GM19240 (cell line): ENCODE results near the gene RNF121.

Source experiments
- DNase-seq: peaks from one replicate; pipeline ENCODE4 v3.0.0; 2011; ENCODE audit warnings: low spot score; ENCODE audit not compliant: insufficient read length

RNF121 gene

DNA sequence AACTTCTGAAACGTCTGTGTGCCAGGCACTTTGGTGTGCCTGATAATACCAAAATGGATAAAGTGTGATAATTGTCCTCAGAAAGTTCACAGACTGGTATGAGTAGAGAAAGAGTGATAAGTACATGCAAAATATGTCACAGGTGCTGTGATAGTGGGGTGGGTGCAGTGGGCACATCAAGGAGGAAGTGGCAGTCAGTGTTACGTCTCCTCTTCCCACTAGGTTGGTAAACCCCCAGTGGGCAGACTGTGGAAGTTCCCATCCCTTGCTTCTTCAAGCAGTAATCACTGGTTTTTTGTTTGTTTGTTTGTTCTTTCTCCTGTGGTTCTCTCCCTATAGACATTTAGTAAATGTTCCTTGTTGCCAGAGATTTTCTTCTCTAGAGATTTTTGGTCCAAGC, 5.4 kb downstream of the RNF121 start:
- DNase-seq: no peak

DNA sequence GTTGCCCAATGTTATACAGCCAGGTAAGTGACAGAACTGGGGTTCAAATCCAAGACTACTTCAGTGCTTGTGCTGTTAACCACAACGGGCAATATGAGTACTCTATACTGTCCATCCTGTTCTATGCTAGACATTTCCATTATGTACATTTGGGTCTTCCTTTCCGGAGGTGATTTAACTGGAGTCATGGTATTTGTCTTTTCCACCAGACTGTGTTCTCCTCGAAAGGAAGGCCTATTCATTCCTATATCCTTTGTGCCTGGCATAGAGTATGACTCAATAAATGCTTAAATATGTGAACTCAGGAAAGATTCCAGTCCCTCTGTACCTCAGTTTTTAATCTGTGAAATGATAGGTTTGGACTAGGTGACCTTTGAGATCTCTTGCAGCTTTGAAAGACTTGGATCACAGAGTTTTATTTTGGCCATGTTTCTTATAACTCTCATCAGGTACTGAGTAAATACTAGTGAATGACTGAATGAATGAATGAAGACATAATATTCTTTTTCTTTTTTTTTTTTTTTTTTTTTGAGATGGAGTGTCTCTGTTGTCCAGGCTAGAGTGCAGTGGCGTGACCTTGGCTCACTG, 6.6 kb downstream of the RNF121 start:
- DNase-seq: no peak

DNA sequence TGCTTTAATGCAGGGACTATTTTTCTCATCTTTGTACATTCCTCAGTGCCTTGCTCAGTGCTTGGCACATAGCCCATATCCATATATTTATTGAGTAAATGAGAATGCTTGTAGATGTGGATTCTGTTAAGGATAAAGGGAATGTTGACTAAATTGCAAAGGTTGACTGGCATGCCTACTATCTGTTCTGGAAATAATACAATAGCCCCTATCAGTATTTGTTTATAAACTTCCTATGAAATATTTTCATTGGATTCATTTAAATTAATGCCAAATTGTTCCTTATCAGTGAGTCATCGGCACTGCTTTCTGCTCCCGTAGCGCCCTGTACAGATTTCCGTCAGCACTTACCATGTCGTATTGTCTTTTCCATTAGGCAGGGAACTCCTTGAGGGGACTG, 8.0 kb downstream of the RNF121 start:
- no peak for DNase-seq

DNA sequence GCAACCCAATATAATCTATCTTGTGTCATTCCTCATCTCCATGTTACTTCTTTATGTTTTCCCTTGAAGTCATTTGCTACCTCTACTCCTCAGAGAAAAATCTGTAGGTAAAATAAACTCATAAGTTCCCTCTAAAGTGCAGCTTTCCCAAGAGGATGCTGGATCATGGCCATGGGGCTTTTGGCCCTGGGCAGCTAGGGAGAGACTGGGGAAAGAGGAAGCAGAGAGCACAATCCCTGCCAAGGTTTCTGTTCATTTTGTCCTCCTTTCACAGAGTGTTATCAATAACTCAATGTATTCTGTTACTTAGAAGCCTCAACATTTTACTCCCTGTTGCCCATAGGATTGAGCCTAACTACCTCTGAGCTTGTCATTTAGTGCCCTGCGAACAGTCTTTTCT, 9.0 kb downstream of the RNF121 start:
- no peak for DNase-seq

DNA sequence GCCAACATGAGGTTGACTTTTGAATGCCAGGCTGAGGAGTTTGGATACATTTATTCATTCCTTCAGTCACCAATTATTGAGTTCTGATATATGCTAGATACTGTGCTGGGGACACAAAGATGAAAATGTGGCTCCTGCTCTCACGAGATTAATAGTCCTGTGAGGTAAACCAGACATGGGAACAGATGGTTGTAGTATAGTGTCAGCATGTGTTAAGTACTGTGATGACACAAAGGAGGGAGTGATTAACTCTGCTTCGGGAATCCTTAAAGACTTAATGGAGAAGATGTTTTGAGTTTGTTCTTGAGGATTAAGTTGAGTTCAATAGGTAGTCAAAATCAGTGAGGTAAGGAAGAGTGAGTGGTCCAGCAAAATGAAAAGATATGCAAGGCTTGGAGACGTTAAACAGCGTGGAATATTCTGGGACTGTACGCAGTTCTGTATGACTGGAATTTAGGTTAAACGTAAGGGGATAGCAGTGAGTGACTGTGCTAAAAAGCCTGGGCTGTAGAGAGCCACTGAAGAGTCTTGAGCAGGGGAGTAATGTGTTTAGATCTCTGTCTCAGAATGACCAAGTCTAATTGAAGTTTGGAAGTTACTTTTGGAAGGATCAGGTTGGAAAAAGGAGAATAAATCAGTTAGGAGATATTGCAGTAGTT, 11.8 kb downstream of the RNF121 start:
- no peak for DNase-seq

DNA sequence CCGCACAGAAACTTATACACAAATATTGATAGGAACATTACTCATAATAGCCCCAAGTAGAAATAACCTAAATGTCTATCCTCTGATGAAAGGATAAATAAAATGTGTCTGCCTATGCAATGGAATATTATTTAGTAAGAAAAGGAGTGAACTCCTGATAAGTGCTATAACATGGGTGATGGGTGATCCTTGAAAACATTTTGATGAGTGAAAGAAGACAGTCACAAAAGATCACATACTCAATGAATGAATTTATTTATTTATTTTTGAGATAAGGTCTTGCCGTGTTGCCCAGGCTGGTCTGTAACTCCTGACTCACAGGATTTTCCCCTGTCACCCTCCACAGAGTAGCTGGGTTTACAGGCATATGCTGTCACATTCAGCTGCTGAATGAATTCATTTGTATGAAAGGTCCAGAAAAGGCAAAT, 17.3 kb downstream of the RNF121 start:
- no peak for DNase-seq

DNA sequence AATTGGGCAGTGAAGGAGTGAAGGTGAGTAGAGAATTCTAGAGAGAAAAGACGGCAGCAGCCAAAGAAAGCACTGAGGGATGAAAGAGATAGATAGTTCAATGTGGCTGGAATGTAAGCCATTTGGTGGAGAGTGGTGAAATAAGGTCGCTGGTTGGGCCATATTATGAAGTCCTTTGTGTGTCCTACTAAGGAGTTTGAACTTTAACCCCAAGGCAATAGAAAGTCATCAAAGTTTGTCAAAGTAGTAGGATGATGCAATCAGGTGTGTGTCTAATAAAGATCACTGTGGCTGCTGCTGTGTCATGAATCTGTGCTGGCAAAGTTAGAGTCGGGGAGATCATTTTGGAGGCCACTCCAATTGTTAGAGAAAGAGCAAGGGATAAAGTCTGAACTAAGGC, 18.7 kb downstream of the RNF121 start:
- DNase-seq: no peak

DNA sequence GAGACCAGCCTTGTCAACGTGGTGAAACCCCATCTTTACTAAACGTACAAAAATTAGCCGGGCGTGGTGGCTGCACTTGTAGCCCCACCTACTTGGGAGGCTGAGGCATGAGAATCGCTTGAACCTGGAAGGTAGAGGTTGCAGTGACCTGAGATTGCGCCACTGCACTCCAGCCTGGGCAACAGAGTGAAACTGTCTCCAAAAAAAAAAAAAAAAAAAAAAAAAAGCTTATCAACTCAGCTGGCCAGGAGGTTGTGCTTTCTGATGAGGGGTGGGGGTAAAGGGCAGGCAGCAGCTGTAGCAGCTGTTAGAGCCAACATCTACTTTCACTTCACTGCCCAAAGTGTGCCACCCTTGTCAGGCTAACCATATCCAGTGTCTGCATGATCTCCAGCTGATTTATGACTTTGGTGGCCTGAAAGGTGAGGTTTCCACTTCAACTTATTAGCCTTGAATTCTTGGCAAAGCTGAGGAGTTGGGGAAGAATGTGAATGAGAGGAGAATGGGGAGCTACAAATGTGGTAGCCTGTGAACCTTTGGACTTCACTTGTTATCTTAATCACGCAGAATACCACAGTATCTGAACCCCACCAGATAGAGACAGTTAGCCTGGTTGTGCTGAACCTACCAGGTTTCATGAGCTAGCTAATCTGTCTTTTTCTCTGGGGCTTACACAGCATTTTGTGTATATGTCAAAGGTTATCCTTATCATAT, 19.6 kb downstream of the RNF121 start:
- DNase-seq: no peak

DNA sequence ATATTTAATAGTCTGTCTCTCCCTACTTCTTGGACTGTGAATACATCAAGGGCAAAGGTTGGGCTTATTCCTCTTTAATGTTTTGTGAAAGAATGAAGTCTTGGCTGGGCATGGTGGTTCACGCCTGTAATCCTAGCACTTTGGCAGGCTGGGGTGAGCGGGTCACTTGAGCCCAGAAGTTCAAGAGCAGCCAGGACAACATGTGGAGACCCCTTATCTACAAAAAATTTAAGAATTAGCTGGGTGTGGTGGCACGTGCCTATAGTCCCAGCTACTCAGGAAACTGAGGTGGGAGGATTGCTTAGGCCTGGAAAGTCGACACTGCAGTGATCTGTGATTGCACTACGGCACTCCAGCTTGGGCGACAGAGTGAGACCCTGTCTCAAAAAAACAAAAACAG, 20.2 kb downstream of the RNF121 start:
- DNase-seq: no peak

DNA sequence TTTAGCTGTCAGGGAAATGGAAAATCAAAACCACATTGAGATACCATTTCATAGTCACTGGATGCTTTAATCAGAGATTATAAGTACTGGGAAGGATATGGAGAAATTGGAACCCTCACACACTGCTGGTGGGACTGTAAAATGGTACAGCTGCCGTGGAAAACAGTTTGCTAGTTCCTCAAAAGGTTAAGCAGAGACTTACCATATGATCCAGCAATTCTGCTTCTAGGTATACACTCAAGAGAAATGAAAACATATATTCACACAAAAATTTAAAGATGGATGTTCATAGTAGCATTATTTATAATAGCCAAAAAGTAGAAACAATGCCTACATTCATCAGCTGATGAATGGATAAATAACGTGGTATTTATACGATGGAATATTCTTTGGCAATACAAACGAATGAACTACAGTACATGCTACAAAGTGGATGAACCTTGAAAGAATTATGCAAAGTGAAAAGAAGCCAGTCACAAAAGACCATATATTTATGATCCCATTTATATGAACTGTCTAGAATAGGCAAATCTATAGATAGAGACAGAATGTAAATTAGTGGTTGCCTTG, 23.0 kb downstream of the RNF121 start:
- no peak for DNase-seq

DNA sequence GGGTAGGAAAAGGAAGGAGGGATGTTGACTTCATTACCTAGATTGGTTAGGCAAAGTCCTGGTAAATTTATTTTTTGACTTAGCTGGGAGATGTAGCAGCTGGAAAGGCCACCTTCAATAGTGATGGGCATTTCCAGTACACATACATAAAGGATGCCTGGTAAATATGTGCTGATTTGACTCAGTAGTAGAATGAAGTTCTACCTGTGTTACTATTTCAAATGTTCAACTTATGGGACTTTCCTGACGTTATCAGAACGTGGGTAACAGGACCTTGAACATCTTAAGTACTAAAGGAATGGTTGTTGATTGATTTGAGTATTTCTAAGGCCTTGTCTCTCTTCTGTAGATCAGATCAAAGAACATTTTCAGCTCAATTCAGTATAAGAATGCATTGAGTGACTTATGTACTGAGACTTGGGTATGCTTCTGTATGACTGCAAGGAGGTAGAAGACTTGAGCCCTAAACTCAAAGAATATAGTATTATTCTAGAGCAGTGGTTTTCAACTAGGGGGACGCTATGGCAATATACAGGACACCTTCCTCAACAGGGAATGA, 27.1 kb downstream of the RNF121 start:
- DNase-seq: no peak

DNA sequence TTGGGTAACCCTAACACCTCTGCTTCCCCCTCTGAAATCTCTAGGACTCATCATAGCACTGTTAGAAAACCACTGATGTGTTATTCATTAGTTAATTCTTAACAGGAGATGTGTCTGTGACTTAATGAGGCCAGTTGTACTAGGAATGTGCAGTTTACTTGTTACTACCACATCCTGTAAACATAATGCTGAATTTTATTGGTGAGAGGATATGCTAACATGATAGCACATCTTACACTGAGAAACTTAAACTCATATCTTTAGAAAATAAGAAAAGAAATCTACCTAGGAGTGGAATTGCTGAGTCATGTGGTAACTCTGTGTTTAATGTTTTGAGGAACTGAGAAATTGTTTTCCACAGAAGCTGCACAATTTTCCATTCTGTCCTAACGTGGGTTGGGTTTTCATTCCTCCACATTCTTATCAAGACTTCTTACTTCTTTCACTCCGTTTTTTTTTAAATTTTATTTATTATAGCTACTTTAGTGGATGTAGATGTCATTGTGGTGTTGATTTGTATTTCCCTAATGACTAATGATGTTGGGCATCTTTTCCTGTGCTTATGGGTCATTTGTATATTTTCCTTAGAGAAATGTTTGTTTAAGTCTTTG, 33.7 kb downstream of the RNF121 start:
- no peak for DNase-seq

DNA sequence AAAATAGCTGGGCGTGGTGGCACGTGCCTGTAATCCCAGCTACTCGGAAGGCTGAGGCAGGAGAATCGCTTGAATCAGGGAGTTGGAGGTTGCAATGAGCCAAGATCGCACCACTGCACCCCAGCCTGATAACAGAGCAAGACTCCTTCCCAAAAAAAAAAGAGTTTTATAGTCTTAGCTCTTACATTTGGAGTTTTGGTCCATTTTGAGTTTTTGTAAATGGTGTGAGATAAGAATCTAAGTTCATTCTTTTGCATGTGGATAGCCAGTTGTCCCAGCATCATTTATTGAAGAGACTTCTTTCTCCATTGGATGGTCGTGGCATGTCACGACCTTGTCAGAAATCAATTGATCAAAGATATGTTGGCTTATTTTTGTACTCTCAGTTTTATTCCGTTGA, 34.6 kb downstream of the RNF121 start:
- no peak for DNase-seq

DNA sequence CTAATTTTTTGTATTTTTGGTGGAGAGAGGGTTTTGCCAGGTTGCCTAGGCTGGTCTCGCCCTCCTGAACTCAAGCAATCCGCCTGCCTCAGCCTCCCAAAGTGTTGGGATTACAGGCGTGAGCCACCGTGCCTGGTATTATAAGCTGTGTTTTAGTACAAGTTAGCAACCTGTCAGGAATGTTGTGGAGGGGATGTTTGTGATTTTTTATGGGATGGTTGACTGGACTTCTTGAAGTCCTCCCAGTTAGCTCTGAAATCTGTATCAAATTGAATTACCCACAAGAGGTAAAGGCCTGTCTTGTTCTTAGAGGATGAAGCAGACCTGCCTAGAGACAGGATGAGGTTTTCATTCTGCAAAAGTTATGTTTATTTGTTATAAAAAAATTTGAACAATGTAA, 35.8 kb downstream of the RNF121 start:
- DNase-seq: no peak

DNA sequence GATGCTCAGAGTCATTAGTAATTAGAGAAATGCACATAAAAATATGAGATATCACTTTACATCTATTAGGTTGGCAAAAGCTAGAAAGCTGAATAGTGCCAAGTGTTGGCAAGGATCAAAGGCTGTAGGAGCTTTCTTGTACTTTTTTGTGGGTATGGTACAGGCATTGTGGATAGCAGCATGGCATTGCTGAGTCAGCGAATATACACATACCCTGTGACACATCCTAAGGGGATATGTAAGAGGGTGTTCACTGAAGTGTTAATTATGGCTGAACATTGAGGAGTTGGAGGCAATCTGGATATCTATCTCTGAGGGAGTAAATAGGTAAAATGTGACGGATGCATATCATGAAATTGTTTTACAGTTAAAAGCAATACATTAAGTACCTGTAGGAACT, 42.8 kb downstream of the RNF121 start:
- DNase-seq: no peak

DNA sequence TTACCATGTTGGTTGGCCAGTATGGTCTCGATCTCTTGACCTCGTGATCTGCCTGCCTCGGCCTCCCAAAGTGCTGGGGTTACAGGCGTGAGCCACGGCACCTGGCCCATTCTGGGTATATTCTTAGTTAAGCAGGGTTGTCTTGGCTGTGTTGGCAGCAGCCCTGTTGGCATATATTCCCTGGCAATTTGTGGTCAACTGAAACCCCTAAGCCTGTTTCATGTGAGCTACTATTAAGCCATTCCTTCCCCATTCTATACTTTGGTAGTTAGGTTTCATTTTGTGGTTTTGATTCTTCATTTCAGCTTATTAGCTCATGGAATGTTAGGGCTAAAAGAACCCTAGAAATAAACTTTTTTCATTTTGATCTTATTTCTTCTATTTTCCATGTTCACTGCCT, 47.7 kb downstream of the RNF121 start:
- no peak for DNase-seq

DNA sequence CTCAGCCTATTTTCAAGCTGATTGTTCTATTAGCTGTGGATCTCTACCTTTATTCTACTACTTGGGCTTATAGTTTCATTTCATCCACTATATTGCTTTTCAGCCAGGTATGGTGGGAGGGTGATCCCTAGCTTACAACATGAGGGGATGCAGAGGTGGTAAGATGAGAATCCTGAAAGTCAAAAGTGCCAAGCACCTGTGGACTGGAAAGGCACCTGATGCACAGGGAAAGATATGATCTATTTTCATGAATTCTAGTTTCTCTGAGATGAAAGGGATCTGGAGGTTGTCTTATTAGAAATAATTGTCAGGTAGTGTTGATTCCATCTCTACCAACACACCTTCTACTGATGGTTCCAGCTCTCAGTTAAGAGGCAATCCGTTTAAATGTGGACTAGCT, 48.2 kb downstream of the RNF121 start:
- no peak for DNase-seq

DNA sequence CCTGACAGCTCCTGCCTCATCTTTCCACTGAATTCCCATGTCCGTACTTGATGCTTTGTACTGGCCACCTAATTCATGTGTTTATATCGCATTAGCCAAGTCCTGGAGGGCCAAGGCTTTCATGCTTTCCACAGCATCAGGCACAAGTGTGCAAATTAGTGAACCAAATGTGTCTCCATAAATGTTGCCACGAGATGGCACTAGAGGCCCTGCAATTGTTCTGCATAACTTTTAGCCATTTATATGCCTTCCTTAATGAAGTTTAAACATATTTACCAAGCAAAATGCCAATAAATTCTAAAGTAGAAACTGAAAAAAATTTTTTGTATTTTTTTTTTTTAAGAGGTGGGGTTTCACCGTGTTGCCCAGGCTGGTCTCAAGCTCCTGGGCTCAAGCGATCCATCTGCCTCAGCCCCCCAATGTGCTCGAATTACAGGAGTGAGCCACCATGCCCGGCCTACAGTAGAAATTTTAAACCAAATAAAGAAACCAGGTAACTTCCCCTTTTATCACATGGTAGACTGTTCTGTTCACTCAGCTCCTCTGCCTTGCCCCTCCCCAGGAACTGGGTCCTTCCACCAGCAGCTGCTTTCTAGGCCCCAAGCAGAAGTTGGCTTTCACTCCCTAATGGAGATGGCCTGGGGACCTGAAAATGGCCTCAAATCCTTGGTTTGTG, 49.0 kb downstream of the RNF121 start:
- DNase-seq: no peak

DNA sequence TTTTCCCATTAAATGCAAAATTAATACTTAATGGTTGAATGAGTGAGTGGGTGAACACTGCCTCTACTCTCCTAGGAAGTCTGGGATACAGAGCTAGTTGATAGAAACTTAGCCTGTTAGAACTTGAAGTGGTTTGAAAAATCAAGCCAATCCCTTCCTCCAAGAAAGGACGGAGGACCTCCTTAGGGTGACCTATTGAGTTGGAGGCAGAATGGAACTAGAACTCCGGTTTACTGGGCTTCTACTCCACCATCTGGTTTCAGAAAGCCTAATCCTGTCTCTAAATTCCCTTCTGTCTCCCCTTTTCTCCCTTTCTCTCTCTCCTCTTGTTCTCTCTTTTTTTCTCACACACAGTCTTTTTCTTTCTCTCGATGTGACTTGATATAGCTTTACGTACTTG, 50.2 kb downstream of the RNF121 start:
- no peak for DNase-seq

DNA sequence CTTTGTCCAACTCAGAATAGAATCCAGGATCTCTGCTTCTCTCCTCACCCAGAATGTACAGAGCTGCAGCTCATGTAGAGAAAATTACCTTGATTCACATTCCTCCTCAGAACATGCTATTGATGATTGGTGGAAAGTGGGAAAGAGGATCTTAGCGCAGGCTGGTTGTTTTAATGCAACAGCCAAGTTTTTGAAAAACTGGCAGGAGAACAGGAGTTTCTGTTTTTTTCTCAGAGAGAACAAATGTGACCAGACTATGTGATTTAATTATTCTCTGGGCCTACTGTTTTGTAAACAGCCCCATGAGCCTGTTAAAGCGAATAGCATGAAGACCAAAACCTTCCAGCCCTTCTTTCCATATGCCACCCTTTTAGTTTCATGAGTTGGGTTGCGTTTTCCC, 50.8 kb downstream of the RNF121 start:
- no peak for DNase-seq

DNA sequence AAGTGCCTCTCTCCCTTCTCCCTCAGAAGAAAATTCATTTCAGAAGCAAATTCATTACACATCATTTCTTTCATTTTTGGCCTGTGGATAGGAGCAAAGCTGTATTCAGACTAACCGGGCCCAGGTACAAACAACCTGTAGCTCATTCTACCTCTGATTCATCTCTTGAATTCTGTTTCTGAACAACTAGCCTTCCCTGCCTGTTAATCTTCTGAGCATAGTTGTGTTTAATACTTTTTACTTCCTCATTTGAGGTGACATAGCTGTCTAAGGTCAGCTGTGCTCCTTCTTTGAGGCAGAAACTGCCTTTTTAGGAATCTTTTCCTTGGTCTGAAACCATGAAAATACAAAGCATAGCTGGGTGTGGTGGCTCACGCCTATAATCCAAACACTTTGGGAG, 57.3 kb downstream of the RNF121 start:
- DNase-seq: no peak
